HFF-Myc (cell line): Measurements from ENCODE around the gene DIP2C.

Experiments used
- DNase-seq: peaks from one replicate; pipeline ENCODE4 v3.0.0-alpha.2; 2011; ENCODE audit warnings: low read depth; ENCODE audit errors: extremely low read depth
- H3K4me3 ChIP-seq: replicated peaks from 2 replicates; pipeline ENCODE4 v1.5.1; 2011; ENCODE audit warnings: low read depth, mild to moderate bottlenecking, control low read depth, low read length
- CTCF ChIP-seq: IDR thresholded peaks from 2 replicates; pipeline ENCODE4 v1.5.1; 2012; ENCODE audit warnings: mild to moderate bottlenecking, low read depth, low read length, control low read depth; ENCODE audit errors: missing control alignments

The DIP2C gene

GRCh38 chr10:299969-300368 lies 389.5 kb downstream of the DIP2C start:
- no peak overlapping the region for H3K4me3 ChIP-seq
- no peak for TF ChIP-seq CTCF
- no peak for DNase-seq

DNA sequence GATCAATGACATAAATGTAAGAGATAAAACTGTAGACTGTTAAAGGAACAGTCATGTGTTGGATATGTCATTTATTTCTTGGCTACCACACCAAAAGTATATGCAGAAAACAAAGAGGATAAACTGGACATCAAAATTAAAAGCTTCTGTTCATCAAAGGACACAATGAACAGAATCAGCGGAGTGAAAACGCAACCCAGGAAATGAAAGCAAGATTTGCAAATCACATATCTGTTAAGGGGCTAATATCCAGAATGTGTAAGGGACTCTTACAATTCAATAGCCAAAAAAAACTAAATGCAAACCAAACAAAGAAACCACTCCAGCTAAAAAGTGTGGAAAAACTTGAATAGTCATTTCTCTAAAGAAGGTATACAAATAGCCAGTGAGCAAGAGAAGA lies 390.0 kb downstream of the DIP2C start:
- no peak overlapping the region for H3K4me3 ChIP-seq
- DNase-seq = no peak
- TF ChIP-seq CTCF = no peak

GRCh38 chr10:298033-298432 lies 391.4 kb downstream of the DIP2C start:
- no peak for TF ChIP-seq CTCF
- DNase-seq = no peak
- no peak overlapping the region for H3K4me3 ChIP-seq

GRCh38 chr10:297567-297966 lies 391.9 kb downstream of the DIP2C start:
- H3K4me3 ChIP-seq = no peak overlapping the region
- no peak for TF ChIP-seq CTCF
- no peak for DNase-seq

- H3K4me3 ChIP-seq = no peak overlapping the region
- DNase-seq = no peak
- TF ChIP-seq CTCF = no peak
Measured at GRCh38 chr10:293636-294035, 395.8 kb downstream of the DIP2C start.

DNA sequence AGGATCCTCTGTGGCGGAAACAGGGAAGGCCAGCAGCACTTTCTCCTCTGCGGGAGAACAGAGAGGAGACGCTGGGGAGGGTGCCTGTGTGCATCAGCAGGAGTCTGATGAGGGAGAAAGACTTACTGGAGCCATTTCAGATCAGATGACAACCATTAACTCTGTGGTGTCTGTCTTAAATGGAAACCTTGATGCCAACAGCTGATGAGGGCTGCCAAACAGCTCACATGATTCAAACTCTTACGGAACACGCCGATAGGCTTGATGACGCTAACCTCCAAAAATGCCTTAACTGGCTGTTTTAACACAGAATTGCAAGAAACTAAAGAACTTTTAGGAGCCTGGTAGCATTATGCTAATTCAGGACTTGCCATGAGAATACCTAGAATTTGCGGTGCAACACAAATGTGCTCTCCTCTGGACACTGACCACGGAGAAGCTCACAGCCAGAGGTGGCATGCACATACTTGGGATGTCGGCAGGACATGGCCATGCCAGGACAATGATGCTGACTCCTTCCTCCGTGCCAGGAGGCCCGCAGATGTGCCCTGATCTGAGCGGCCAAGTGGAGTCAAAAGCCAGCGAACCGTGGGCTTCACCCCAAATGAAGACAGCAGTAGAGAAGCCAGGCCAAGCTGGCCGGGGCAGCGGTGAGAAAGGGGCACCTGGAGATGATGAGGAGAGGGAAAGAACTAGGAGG lies 399.3 kb downstream of the DIP2C start:
- no peak overlapping the region for H3K4me3 ChIP-seq
- no peak for DNase-seq
- TF ChIP-seq CTCF = no peak

DNA sequence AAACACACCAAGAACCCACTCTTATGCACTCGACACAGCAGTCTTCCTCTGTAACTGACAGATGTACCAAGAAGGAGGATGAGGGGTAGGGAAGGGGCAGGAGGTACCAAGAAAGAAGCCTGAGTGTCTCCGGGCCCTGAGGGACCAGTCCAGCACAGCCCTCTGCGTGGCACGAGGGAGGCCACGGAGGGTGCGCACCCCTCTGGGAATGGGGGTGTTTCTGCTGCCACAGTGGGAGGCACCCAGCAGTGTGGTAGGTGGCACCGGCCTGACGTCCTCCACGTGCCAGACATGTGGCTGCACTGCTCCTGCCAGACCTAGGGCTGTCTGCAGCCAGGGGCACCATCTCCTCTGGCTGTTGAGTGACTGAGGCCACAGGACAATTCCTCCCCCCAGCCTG lies 399.9 kb downstream of the DIP2C start:
- no peak for DNase-seq
- no peak overlapping the region for H3K4me3 ChIP-seq
- TF ChIP-seq CTCF = no peak
